OCI-LY3 (cell line): ENCODE data around the gene ERN1.

Experiments
- H2AFZ ChIP-seq: fragments of 200-600, 300-600 bp; shearing (Covaris generic); 2 replicates; pipeline ENCODE4 v1.6.0; 2014; ENCODE audit warnings: antibody characterized with exemption, low read depth, low read length
- H3K27ac ChIP-seq: fragments of 200-600, 300-600 bp; sonication (generic); 2 replicates; pipeline ENCODE4 v1.5.1; 2014; ENCODE audit warnings: mild to moderate bottlenecking, low read length, moderate library complexity, mixed read lengths
- H3K27me3 ChIP-seq: fragments of 200-600, 300-600 bp; sonication (generic); 2 replicates; pipeline ENCODE4 v1.6.1; 2014; ENCODE audit warnings: low read depth, low read length, mixed read lengths
- H3K36me3 ChIP-seq: fragments of 200-600, 300-600 bp; sonication (generic); replicated peaks from 2 replicates; pipeline ENCODE3; 2014; ENCODE audit warnings: low read depth, low read length, mixed read lengths
- H3K4me1 ChIP-seq: fragments of 300-600, 200-600 bp; sonication (generic); 2 replicates; pipeline ENCODE4 v1.6.1; 2014; ENCODE audit warnings: low read length, mixed read lengths
- H3K4me2 ChIP-seq: fragments of 200-600, 300-600 bp; sonication (generic); 2 replicates; pipeline ENCODE4 v1.6.1; 2014; ENCODE audit warnings: low read length, mixed read lengths
- H3K4me3 ChIP-seq: fragments of 300-600, 200-600 bp; sonication (generic); 2 replicates; pipeline ENCODE4 v1.5.1; 2014; ENCODE audit warnings: antibody characterized with exemption, mild to moderate bottlenecking, low read length, moderate library complexity
- H3K79me2 ChIP-seq: fragments of 300-600, 200-600 bp; shearing (Covaris generic); 2 replicates; pipeline ENCODE4 v1.6.1; 2014; ENCODE audit warnings: mild to moderate bottlenecking, low read length, mixed read lengths
- H3K9ac ChIP-seq: fragments of 300-600, 200-600 bp; shearing (Covaris generic); 2 replicates; pipeline ENCODE4 v1.6.0; 2014; ENCODE audit warnings: mild to moderate bottlenecking, low read length, moderate library complexity
- H3K9me3 ChIP-seq: fragments of 200-600, 300-600 bp; shearing (Covaris generic); 2 replicates; pipeline ENCODE4 v1.6.1; 2014; ENCODE audit warnings: low read length, mixed read lengths; ENCODE audit not compliant: insufficient read depth
- H4K20me1 ChIP-seq: fragments of 200-600, 300-600 bp; sonication (generic); 2 replicates; pipeline ENCODE4 v1.6.1; 2016; ENCODE audit warnings: low read length, mixed read lengths; ENCODE audit not compliant: insufficient read depth
- EZH2phosphoT487 ChIP-seq: fragments of 200-600 bp; shearing (Covaris generic); IDR thresholded peaks from 2 replicates; pipeline ENCODE4 v1.6.1; 2018; ENCODE audit warnings: antibody characterized with exemption, mixed run types, low read depth
- TF ChIP-seq, protein P1 (sequence below): fragments of 200-600, 300-600 bp; sonication (generic); IDR thresholded peaks from 2 replicates; pipeline ENCODE4 v1.5.1; 2014; ENCODE audit warnings: antibody characterized with exemption, low read length, low read depth

ERN1 gene

GRCh38 chr17:64070213-64070612, 59.7 kb downstream of the ERN1 start:
- H3K79me2 ChIP-seq, result no peaks in the 10 kb centered on the region
- no peaks in the 10 kb centered on the region for H3K27me3 ChIP-seq
- TF ChIP-seq, protein P1, sequence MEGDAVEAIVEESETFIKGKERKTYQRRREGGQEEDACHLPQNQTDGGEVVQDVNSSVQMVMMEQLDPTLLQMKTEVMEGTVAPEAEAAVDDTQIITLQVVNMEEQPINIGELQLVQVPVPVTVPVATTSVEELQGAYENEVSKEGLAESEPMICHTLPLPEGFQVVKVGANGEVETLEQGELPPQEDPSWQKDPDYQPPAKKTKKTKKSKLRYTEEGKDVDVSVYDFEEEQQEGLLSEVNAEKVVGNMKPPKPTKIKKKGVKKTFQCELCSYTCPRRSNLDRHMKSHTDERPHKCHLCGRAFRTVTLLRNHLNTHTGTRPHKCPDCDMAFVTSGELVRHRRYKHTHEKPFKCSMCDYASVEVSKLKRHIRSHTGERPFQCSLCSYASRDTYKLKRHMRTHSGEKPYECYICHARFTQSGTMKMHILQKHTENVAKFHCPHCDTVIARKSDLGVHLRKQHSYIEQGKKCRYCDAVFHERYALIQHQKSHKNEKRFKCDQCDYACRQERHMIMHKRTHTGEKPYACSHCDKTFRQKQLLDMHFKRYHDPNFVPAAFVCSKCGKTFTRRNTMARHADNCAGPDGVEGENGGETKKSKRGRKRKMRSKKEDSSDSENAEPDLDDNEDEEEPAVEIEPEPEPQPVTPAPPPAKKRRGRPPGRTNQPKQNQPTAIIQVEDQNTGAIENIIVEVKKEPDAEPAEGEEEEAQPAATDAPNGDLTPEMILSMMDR, result no peak
- no peak for TF ChIP-seq EZH2phosphoT487
- peaks cover 24% of the 10 kb centered on the region for H3K4me1 ChIP-seq
- no peak overlapping the region for H3K4me2 ChIP-seq
- H3K27ac ChIP-seq, result no peak overlapping the region
- H2AFZ ChIP-seq, result no peak overlapping the region
- peaks cover 68% of the 10 kb centered on the region for H3K36me3 ChIP-seq
- no peak overlapping the region for H3K9ac ChIP-seq
- peaks cover 16% of the 10 kb centered on the region for H3K9me3 ChIP-seq
- H3K4me3 ChIP-seq, result no peak overlapping the region
- no peaks in the 10 kb centered on the region for H4K20me1 ChIP-seq

- Histone ChIP-seq H3K4me1 (peaks cover 24% of the 10 kb centered on the region), H3K79me2 (no peaks in the 10 kb centered on the region), H4K20me1 (no peaks in the 10 kb centered on the region), H3K9me3 (peaks cover 16% of the 10 kb centered on the region), H3K27ac (no peak overlapping the region), H3K36me3 (peaks cover 77% of the 10 kb centered on the region), H3K9ac (no peak overlapping the region), H3K4me2 (no peak overlapping the region), H3K27me3 (no peaks in the 10 kb centered on the region), H3K4me3 (no peak overlapping the region), H2AFZ (no peak overlapping the region)
- TF ChIP-seq EZH2phosphoT487, result no peak
- TF ChIP-seq, protein P1, result no peak
These were observed 60.8 kb downstream of the ERN1 start for GRCh38 chr17:64069143-64069542.

GRCh38 chr17:64067657-64068056, 62.3 kb downstream of the ERN1 start:
- Histone ChIP-seq H3K4me2 (no peak overlapping the region), H3K36me3 (peaks cover 80% of the 10 kb centered on the region), H3K27me3 (no peaks in the 10 kb centered on the region), H3K9me3 (peaks cover 16% of the 10 kb centered on the region), H4K20me1 (no peaks in the 10 kb centered on the region), H2AFZ (no peak overlapping the region), H3K27ac (no peak overlapping the region), H3K4me1 (peaks cover 32% of the 10 kb centered on the region), H3K4me3 (no peak overlapping the region), H3K9ac (no peak overlapping the region), H3K79me2 (no peaks in the 10 kb centered on the region)
- TF ChIP-seq, protein P1, result no peak
- no peak for TF ChIP-seq EZH2phosphoT487

- Histone ChIP-seq H3K9ac (no peak overlapping the region), H3K4me2 (no peak overlapping the region), H3K36me3 (peaks cover 76% of the 10 kb centered on the region), H3K4me3 (no peak overlapping the region), H3K27ac (no peak overlapping the region), H4K20me1 (no peaks in the 10 kb centered on the region), H3K79me2 (no peaks in the 10 kb centered on the region), H3K27me3 (no peaks in the 10 kb centered on the region), H3K4me1 (peaks cover 41% of the 10 kb centered on the region), H3K9me3 (peaks cover 16% of the 10 kb centered on the region), H2AFZ (no peak overlapping the region)
- TF ChIP-seq EZH2phosphoT487, result no peak
- TF ChIP-seq, protein P1, result no peak
These were observed 63.2 kb downstream of the ERN1 start for GRCh38 chr17:64066716-64067115.
